ENCODE measurements around the gene ACBD4.

ACBD4 gene

DNA sequence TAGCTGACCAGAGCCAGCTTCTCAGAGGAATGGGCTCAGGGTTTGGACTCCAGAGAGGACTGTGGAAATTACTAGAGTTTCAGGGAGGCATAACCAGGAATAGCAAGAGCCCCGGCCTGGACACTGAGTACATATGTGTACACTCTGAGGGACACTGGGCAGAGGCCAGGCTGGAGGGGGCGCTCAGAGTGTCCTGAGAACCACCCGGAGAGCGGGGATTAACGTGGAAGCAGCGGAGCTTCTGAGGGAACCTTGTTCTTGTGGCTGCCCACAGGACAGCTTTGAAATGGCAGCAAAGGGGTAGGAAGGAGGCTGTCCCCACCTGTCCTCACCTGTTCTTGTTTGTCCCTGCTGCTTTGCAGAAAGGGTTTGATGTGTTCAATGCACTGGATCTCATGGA lies 31.0 kb upstream of the ACBD4 start:
- H2AFZ ChIP-seq (ENCODE audit: low read length), result no peak overlapping the region
- peaks cover 0 to 14% of the 10 kb centered on the region in 2 donors for H3K4me1 ChIP-seq (ENCODE audit: control insufficient read depth in 2 of 2, insufficient read depth in 1 of 2, low read depth in 1 of 2, low read length in 2 of 2)
- no peak overlapping the region for H3K18ac ChIP-seq (ENCODE audit: low read length)
- no peak overlapping the region for H3K27ac ChIP-seq (replicated peaks; ENCODE audit: low read length)
- peaks cover 4% of the 10 kb centered on the region for H3K79me1 ChIP-seq (ENCODE audit: low read depth, low read length)
- H2BK5ac ChIP-seq (ENCODE audit: low read length), result no peak overlapping the region
- H3K23ac ChIP-seq (ENCODE audit: low read depth, low read length, poor library complexity), result no peak overlapping the region
- no peak overlapping the region for H2AK5ac ChIP-seq (ENCODE audit: low read depth, low read length)
- no peak overlapping the region for H3K9ac ChIP-seq (ENCODE audit: low read depth, low read length, poor library complexity)
- H3K36me3 ChIP-seq (replicated peaks in 1 of 2; ENCODE audit: control insufficient read depth in 2 of 2, insufficient read depth in 2 of 2, low read length in 2 of 2), result peaks cover 69 to 92% of the 10 kb centered on the region in 2 donors
- H3K4ac ChIP-seq (ENCODE audit: low read length), result no peak overlapping the region
- H3K9me3 ChIP-seq (replicated peaks in 1 of 2; ENCODE audit: control insufficient read depth in 2 of 2, insufficient read depth in 1 of 2, low read depth in 1 of 2, low read length in 2 of 2), result no peaks in the 10 kb centered on the region
- no peak for DNase-seq (ENCODE audit: low spot score)
- no peak overlapping the region for H4K91ac ChIP-seq (ENCODE audit: low read depth, low read length, poor library complexity)
- WGBS, 2 donors (ENCODE audit: extremely low coverage in 2 of 2, insufficient read length in 2 of 2, insufficient replicate concordance in 1 of 2), result no CpG with 5 or more reads among the region's 6 CpGs
- no peak overlapping the region for H4K8ac ChIP-seq (ENCODE audit: low read depth, low read length)
- no peaks in the 10 kb centered on the region for H3K27me3 ChIP-seq (ENCODE audit: control insufficient read depth in 3 of 3, insufficient read depth in 3 of 3, low read depth in 1 of 3, low read length in 3 of 3)
- no peak overlapping the region for H2BK12ac ChIP-seq (ENCODE audit: low read length)
- H2BK15ac ChIP-seq (ENCODE audit: low read length), result no peak overlapping the region
- no peak overlapping the region for H2BK120ac ChIP-seq (ENCODE audit: low read depth, low read length)
- H3K4me2 ChIP-seq (ENCODE audit: insufficient read depth, low read length, poor library complexity, severe bottlenecking), result no peak overlapping the region
- H3K14ac ChIP-seq (ENCODE audit: low read length), result no peak overlapping the region
- H3K4me3 ChIP-seq (ENCODE audit: low read length in 2 of 2), result no peak overlapping the region

DNA sequence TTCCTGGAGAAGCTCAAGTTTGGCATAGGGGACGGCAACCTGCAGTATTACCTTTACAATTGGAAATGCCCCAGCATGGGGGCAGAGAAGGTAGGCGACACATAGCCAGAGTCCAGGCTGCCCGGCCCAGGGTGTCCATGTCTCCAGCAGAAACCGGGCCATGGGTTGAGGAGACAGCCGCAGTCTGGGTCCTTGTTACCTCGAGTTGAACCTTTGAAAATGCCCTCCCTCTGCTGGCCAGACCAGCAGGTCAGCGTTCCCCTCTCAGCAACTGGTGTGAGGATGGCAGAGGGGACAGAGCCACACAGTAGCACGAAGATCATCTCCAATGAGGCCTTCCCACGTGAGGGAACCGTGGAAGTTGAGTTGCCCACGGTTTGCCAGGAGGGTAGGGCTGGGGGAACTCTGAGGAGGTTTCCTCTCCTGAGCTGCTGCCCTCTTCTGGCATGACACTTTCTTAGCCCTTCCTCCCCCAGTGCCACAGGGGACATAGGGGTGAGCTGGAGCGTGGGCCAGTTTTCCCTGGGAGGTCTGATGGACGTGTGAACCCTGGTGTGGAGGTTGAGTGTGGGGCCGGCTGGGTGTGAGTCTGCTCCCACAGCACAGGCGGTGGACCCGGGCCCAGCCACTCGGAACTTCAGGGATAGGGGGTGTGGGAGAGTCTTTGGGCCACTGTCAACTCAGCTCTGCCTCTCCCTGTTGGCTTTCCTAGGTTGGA lies 30.4 kb upstream of the ACBD4 start:
- no peak overlapping the region for H2BK12ac ChIP-seq (ENCODE audit: low read length)
- H4K91ac ChIP-seq (ENCODE audit: low read depth, low read length, poor library complexity), result no peak overlapping the region
- H3K9ac ChIP-seq (ENCODE audit: low read depth, low read length, poor library complexity), result no peak overlapping the region
- H4K8ac ChIP-seq (ENCODE audit: low read depth, low read length), result no peak overlapping the region
- H2BK120ac ChIP-seq (ENCODE audit: low read depth, low read length), result no peak overlapping the region
- no peaks in the 10 kb centered on the region for H3K27me3 ChIP-seq (ENCODE audit: control insufficient read depth in 3 of 3, insufficient read depth in 3 of 3, low read depth in 1 of 3, low read length in 3 of 3)
- no peak overlapping the region for H2BK5ac ChIP-seq (ENCODE audit: low read length)
- H3K23ac ChIP-seq (ENCODE audit: low read depth, low read length, poor library complexity), result no peak overlapping the region
- no peak overlapping the region for H3K4me2 ChIP-seq (ENCODE audit: insufficient read depth, low read length, poor library complexity, severe bottlenecking)
- no CpG with 5 or more reads among the region's 17 CpGs for WGBS, 2 donors (ENCODE audit: extremely low coverage in 2 of 2, insufficient read length in 2 of 2, insufficient replicate concordance in 1 of 2)
- no peak overlapping the region for H3K18ac ChIP-seq (ENCODE audit: low read length)
- no peak overlapping the region for H3K4me3 ChIP-seq (ENCODE audit: low read length in 2 of 2)
- no peaks in the 10 kb centered on the region for H3K9me3 ChIP-seq (replicated peaks in 1 of 2; ENCODE audit: control insufficient read depth in 2 of 2, insufficient read depth in 1 of 2, low read depth in 1 of 2, low read length in 2 of 2)
- H3K4ac ChIP-seq (ENCODE audit: low read length), result no peak overlapping the region
- H3K4me1 ChIP-seq (ENCODE audit: control insufficient read depth in 2 of 2, insufficient read depth in 1 of 2, low read depth in 1 of 2, low read length in 2 of 2), result peaks cover 0 to 14% of the 10 kb centered on the region in 2 donors
- DNase-seq (ENCODE audit: low spot score), result no peak
- no peak overlapping the region for H3K14ac ChIP-seq (ENCODE audit: low read length)
- H2AFZ ChIP-seq (ENCODE audit: low read length), result no peak overlapping the region
- no peak overlapping the region for H2AK5ac ChIP-seq (ENCODE audit: low read depth, low read length)
- peaks cover 66 to 86% of the 10 kb centered on the region in 2 donors for H3K36me3 ChIP-seq (replicated peaks in 1 of 2; ENCODE audit: control insufficient read depth in 2 of 2, insufficient read depth in 2 of 2, low read length in 2 of 2)
- no peak overlapping the region for H2BK15ac ChIP-seq (ENCODE audit: low read length)
- peaks cover 4% of the 10 kb centered on the region for H3K79me1 ChIP-seq (ENCODE audit: low read depth, low read length)
- no peak overlapping the region for H3K27ac ChIP-seq (replicated peaks; ENCODE audit: low read length)

DNA sequence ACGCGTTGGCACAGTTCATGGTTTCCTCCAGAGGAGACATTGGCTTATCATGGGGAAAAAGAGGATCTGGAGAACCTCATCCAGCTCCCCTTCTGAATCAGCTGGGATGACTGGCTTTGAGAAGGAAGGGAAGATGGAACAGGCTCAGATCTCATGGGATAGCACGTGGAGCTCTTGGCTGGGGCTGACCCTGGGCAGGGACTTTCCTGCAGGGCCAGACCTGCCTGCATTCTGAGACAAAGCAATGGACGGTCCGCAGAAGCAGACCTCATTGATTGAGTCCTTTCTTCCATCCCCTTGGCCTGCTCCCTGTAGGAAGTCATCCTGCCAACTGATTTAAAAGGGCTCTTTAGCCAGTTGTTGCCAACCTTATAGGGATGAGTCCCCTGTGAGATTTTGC lies 29.4 kb upstream of the ACBD4 start:
- peak overlapping the region; percentile 10 for H2BK5ac ChIP-seq (ENCODE audit: low read length)
- H2BK15ac ChIP-seq (ENCODE audit: low read length), result no peak overlapping the region
- H3K36me3 ChIP-seq (replicated peaks in 1 of 2; ENCODE audit: control insufficient read depth in 2 of 2, insufficient read depth in 2 of 2, low read length in 2 of 2), result peaks cover 66 to 83% of the 10 kb centered on the region in 2 donors
- no peak overlapping the region for H3K4ac ChIP-seq (ENCODE audit: low read length)
- H3K9ac ChIP-seq (ENCODE audit: low read depth, low read length, poor library complexity), result no peak overlapping the region
- H2BK120ac ChIP-seq (ENCODE audit: low read depth, low read length), result no peak overlapping the region
- no peak for DNase-seq (ENCODE audit: low spot score)
- no peak overlapping the region for H2BK12ac ChIP-seq (ENCODE audit: low read length)
- no peaks in the 10 kb centered on the region for H3K9me3 ChIP-seq (replicated peaks in 1 of 2; ENCODE audit: control insufficient read depth in 2 of 2, insufficient read depth in 1 of 2, low read depth in 1 of 2, low read length in 2 of 2)
- H3K4me1 ChIP-seq (ENCODE audit: control insufficient read depth in 2 of 2, insufficient read depth in 1 of 2, low read depth in 1 of 2, low read length in 2 of 2), result peaks cover under 1 to 14% of the 10 kb centered on the region in 2 donors
- no peak overlapping the region for H3K23ac ChIP-seq (ENCODE audit: low read depth, low read length, poor library complexity)
- no peak overlapping the region for H3K18ac ChIP-seq (ENCODE audit: low read length)
- no peak overlapping the region for H2AFZ ChIP-seq (ENCODE audit: low read length)
- H3K79me1 ChIP-seq (ENCODE audit: low read depth, low read length), result peaks cover 4% of the 10 kb centered on the region
- H4K91ac ChIP-seq (ENCODE audit: low read depth, low read length, poor library complexity), result no peak overlapping the region
- WGBS, 2 donors (ENCODE audit: extremely low coverage in 2 of 2, insufficient read length in 2 of 2, insufficient replicate concordance in 1 of 2), result no CpG with 5 or more reads among the region's 5 CpGs
- H3K14ac ChIP-seq (ENCODE audit: low read length), result no peak overlapping the region
- H3K27ac ChIP-seq (replicated peaks; ENCODE audit: low read length), result no peak overlapping the region
- no peak overlapping the region for H3K4me2 ChIP-seq (ENCODE audit: insufficient read depth, low read length, poor library complexity, severe bottlenecking)
- no peak overlapping the region for H3K4me3 ChIP-seq (ENCODE audit: low read length in 2 of 2)
- H4K8ac ChIP-seq (ENCODE audit: low read depth, low read length), result no peak overlapping the region
- no peaks in the 10 kb centered on the region for H3K27me3 ChIP-seq (ENCODE audit: control insufficient read depth in 3 of 3, insufficient read depth in 3 of 3, low read depth in 1 of 3, low read length in 3 of 3)
- H2AK5ac ChIP-seq (ENCODE audit: low read depth, low read length), result no peak overlapping the region

DNA sequence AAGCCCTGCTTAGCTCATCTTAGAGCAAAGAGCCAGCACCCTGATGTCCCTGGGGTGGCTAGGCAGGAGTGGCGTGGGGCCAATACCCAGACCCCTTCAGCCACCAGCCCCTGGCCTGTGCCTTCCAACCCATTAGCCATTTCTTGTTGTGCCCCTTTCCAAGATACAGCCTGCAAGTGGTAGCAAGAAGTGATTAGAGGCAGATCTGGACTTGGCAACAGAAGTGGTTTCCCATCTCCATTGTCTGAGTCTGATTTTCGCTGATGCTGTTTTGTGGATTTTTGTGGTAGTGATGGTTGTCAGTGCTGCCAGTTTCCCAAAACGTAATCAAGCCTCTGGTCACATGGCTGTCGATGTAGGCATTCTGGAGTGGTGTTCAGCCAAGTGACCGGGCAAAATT lies 28.9 kb upstream of the ACBD4 start:
- Histone ChIP-seq H3K9ac (ENCODE audit: low read depth, low read length, poor library complexity) (no peak overlapping the region), H3K9me3 (replicated peaks in 1 of 2; ENCODE audit: control insufficient read depth in 2 of 2, insufficient read depth in 1 of 2, low read depth in 1 of 2, low read length in 2 of 2) (no peaks in the 10 kb centered on the region), H3K36me3 (replicated peaks in 1 of 2; ENCODE audit: control insufficient read depth in 2 of 2, insufficient read depth in 2 of 2, low read length in 2 of 2) (peaks cover 65 to 78% of the 10 kb centered on the region in 2 donors), H3K4me3 (ENCODE audit: low read length in 2 of 2) (no peak overlapping the region), H4K91ac (ENCODE audit: low read depth, low read length, poor library complexity) (no peak overlapping the region), H3K23ac (ENCODE audit: low read depth, low read length, poor library complexity) (no peak overlapping the region), H2BK5ac (ENCODE audit: low read length) (peak overlapping the region; percentile 10), H3K4me2 (ENCODE audit: insufficient read depth, low read length, poor library complexity, severe bottlenecking) (no peak overlapping the region), H3K4ac (ENCODE audit: low read length) (no peak overlapping the region), H2AFZ (ENCODE audit: low read length) (no peak overlapping the region), H3K18ac (ENCODE audit: low read length) (no peak overlapping the region), H2AK5ac (ENCODE audit: low read depth, low read length) (no peak overlapping the region), H3K79me1 (ENCODE audit: low read depth, low read length) (peaks cover 4% of the 10 kb centered on the region), H3K4me1 (ENCODE audit: control insufficient read depth in 2 of 2, insufficient read depth in 1 of 2, low read depth in 1 of 2, low read length in 2 of 2) (peaks cover 3 to 14% of the 10 kb centered on the region in 2 donors), H3K27me3 (ENCODE audit: control insufficient read depth in 3 of 3, insufficient read depth in 3 of 3, low read depth in 1 of 3, low read length in 3 of 3) (no peaks in the 10 kb centered on the region), H2BK12ac (ENCODE audit: low read length) (no peak overlapping the region), H3K27ac (replicated peaks; ENCODE audit: low read length) (peak overlapping the region; percentile 55), H3K14ac (ENCODE audit: low read length) (no peak overlapping the region), H4K8ac (ENCODE audit: low read depth, low read length) (peak overlapping the region; percentile 29), H2BK15ac (ENCODE audit: low read length) (no peak overlapping the region), H2BK120ac (ENCODE audit: low read depth, low read length) (no peak overlapping the region)
- WGBS, 2 donors (ENCODE audit: extremely low coverage in 2 of 2, insufficient read length in 2 of 2, insufficient replicate concordance in 1 of 2), result no CpG with 5 or more reads among the region's 5 CpGs
- no peak for DNase-seq (ENCODE audit: low spot score)
